K562 (cell line): ENCODE results near the gene ENPP7. TPM values are rescaled to one million over a fixed set of nuclear protein-coding genes. Genes with fewer than 3 reads are reported as not detected.

Experiments
- ATAC-seq: fragments of 200-7000 bp; cut with Tn5 transposase; 3 replicates; pipeline ENCODE4 v1.9.1; 2020; ENCODE audit warnings: moderate library complexity
- BruUV-seq: library from RNA; stranded (reverse); fragments of 400-500 nt; replicated peaks from 2 replicates; lab custom pipeline; 2021; lab: Mats Ljungman, UMichigan
- CTCF ChIA-PET: fragments of 300-600 bp; formaldehyde crosslinking; extraction: SDS; loops from one replicate; lab custom pipeline; 2021; ENCODE audit warnings: low intra/inter-chr PET ratio; lab: Yijun Ruan, JAX
- POLR2A ChIA-PET: fragments of 300-600, 350-650 bp; sonication (Branson Sonifier 250); formaldehyde crosslinking; extraction: SDS; loops from one replicate; lab custom pipeline; 2021; ENCODE audit warnings: antibody characterized with exemption, inconsistent platforms; lab: Yijun Ruan, JAX
- DNase-seq, 4 experiments: peaks; one replicate each; pipeline versions ENCODE4 v3.0.0 to v3.0.0-alpha.2; 2011 to 2018; ENCODE audit warnings: low spot score in 3 of 4, mixed read lengths in 3 of 4; ENCODE audit errors: extremely low read depth in 1 of 4
- FAIRE-seq: peaks from 2 replicates; lab custom pipeline; 2011; peaks lifted over from hg19 to GRCh38; lab: Jason Lieb, UNC
- H2AFZ ChIP-seq: 2 replicates; pipeline ENCODE4 v1.6.0; 2011; ENCODE audit warnings: low read depth, low read length, control low read depth, inconsistent platforms
- H3K27ac ChIP-seq: fragments of 200-600 bp; 3 replicates; pipeline ENCODE4 v1.8.0; 2011; ENCODE audit warnings: low read depth, mild to moderate bottlenecking, control low read depth, inconsistent platforms, low read length, moderate library complexity, mixed read lengths; ENCODE audit errors: extremely low read depth
- H3K27me3 ChIP-seq, 2 experiments: fragments of 300-600 bp in 1 of 2; 2 replicates in 1 of 2; 3 replicates in 1 of 2; pipeline versions ENCODE4 v1.6.0 to v1.8.0; 2011; ENCODE audit warnings: inconsistent platforms in 2 of 2, low read length in 2 of 2, mild to moderate bottlenecking in 1 of 2, mixed read lengths in 1 of 2, moderate library complexity in 1 of 2; ENCODE audit not compliant: control insufficient read depth in 2 of 2, insufficient read depth in 2 of 2
- H3K36me3 ChIP-seq: fragments of 300-600 bp; 3 replicates; pipeline ENCODE4 v1.8.0; 2011; ENCODE audit warnings: mild to moderate bottlenecking, low read length, inconsistent platforms; ENCODE audit not compliant: control insufficient read depth, insufficient read depth
- H3K4me1 ChIP-seq, 2 experiments: fragments of 200-600 bp in 1 of 2; replicated peaks in 1 of 2; 2 replicates in 1 of 2; 3 replicates in 1 of 2; pipeline versions ENCODE4 v1.5.1 to v1.8.0; 2011; ENCODE audit warnings: inconsistent platforms in 2 of 2, low read length in 2 of 2, mild to moderate bottlenecking in 1 of 2, mixed read lengths in 1 of 2, moderate library complexity in 1 of 2; ENCODE audit not compliant: control insufficient read depth in 2 of 2, insufficient read depth in 2 of 2
- H3K4me2 ChIP-seq: 2 replicates; pipeline ENCODE4 v1.6.1; 2011; ENCODE audit warnings: low read length, control low read depth, inconsistent platforms, mixed read lengths; ENCODE audit not compliant: insufficient read depth
- H3K4me3 ChIP-seq: fragments of 200-600 bp; sonication (generic), shearing (Covaris generic); 2 replicates; pipeline ENCODE4 v1.5.1; 2016; ENCODE audit warnings: control low read depth, inconsistent platforms
- H3K79me2 ChIP-seq: fragments of 200-600 bp; 3 replicates; pipeline ENCODE4 v1.8.0; 2011; ENCODE audit warnings: low read length, inconsistent platforms; ENCODE audit not compliant: control insufficient read depth, insufficient read depth
- H3K9ac ChIP-seq, 2 experiments: 2 replicates each; pipeline versions ENCODE4 v1.6.0 to v1.6.1; 2011; ENCODE audit warnings: low read depth in 2 of 2, low read length in 2 of 2, control low read depth in 1 of 2, inconsistent platforms in 1 of 2, mild to moderate bottlenecking in 1 of 2, mixed read lengths in 1 of 2; ENCODE audit not compliant: insufficient read depth in 1 of 2
- H3K9me1 ChIP-seq: one replicate; pipeline ENCODE4 v1.6.0; 2011; ENCODE audit warnings: inconsistent platforms, mild to moderate bottlenecking, low read length, moderate library complexity; ENCODE audit not compliant: control insufficient read depth, insufficient read depth
- H3K9me3 ChIP-seq: replicated peaks from 2 replicates; pipeline ENCODE4 v1.5.1; 2011; ENCODE audit warnings: low read depth, low read length, inconsistent platforms; ENCODE audit not compliant: control insufficient read depth, insufficient read depth
- H4K20me1 ChIP-seq: replicated peaks from 2 replicates; pipeline ENCODE4 v1.6.1; 2011; ENCODE audit warnings: low read length, inconsistent platforms, mixed read lengths; ENCODE audit not compliant: control insufficient read depth, insufficient read depth
- ATF7 ChIP-seq: fragments of 450-650 bp; IDR thresholded peaks from 2 replicates; pipeline ENCODE4 v1.7.1; 2014; ENCODE audit warnings: mild to moderate bottlenecking, moderate library complexity
- CEBPB ChIP-seq: fragments of 450-650 bp; IDR thresholded peaks from 2 replicates; pipeline ENCODE4 v1.6.1; 2016; ENCODE audit warnings: missing genetic modification characterization, missing compliant biosample characterization
- FUS ChIP-seq: fragments of 200-400 bp; formaldehyde crosslinking; optimal IDR thresholded peaks from 2 replicates; pipeline ENCODE3; 2017; ENCODE audit warnings: low read depth, low read length
- MNT ChIP-seq, 2 experiments: fragments of 450-650 bp; conservative IDR thresholded peaks; 2 replicates each; pipeline ENCODE4 v1.6.1; 2017; ENCODE audit warnings: mild to moderate bottlenecking in 2 of 2, moderate library complexity in 2 of 2
- NR2C1 ChIP-seq, 2 experiments: fragments of 450-650 bp; IDR thresholded peaks; 2 replicates each; pipeline ENCODE4 v1.6.1; 2017; ENCODE audit warnings: mild to moderate bottlenecking in 2 of 2, antibody characterized with exemption in 1 of 2, inconsistent platforms in 1 of 2, missing compliant biosample characterization in 1 of 2, missing genetic modification characterization in 1 of 2
- PHF21A ChIP-seq: fragments of 450-650 bp; IDR thresholded peaks from 2 replicates; pipeline ENCODE4 v1.6.1; 2017; ENCODE audit warnings: low read depth, borderline replicate concordance
- POLR2A ChIP-seq: fragments of 450-650 bp; conservative IDR thresholded peaks from 2 replicates; pipeline ENCODE4 v1.6.1; 2016
- POLR2B ChIP-seq: fragments of 450-650 bp; IDR thresholded peaks from 2 replicates; pipeline ENCODE4 v1.6.1; 2018; ENCODE audit warnings: low read depth; ENCODE audit not compliant: partially characterized antibody
- POU5F1 ChIP-seq: fragments of 150-350 bp; IDR thresholded peaks from 2 replicates; pipeline ENCODE4 v1.6.1; 2014; ENCODE audit warnings: borderline replicate concordance, low read length, low read depth, mild to moderate bottlenecking; ENCODE audit not compliant: partially characterized antibody
- SPI1 ChIP-seq: IDR thresholded peaks from 2 replicates; pipeline ENCODE4 v1.6.1; 2011; ENCODE audit warnings: low read depth, low read length, control low read depth, borderline replicate concordance
- TCF7 ChIP-seq: sonication (generic); IDR thresholded peaks from 2 replicates; pipeline ENCODE4 v1.6.1; 2016; ENCODE audit warnings: antibody characterized with exemption, borderline replicate concordance
- ZFP91 ChIP-seq: sonication (generic); formaldehyde crosslinking; IDR thresholded peaks from 2 replicates; pipeline ENCODE4 v1.8.0; 2022; ENCODE audit warnings: mild to moderate bottlenecking, missing genetic modification reagents
- ZNF134 ChIP-seq: fragments of 250-450 bp; sonication (Bioruptor Pico); conservative IDR thresholded peaks from 2 replicates; pipeline ENCODE4 v1.4.0; 2020
- ZNF507 ChIP-seq: conservative IDR thresholded peaks from 2 replicates; pipeline ENCODE4 v1.6.1; 2017; ENCODE audit warnings: missing genetic modification characterization, missing compliant biosample characterization
- WGBS: fragments of 100-300 bp; shearing (Covaris generic); methylation state at CpG from one replicate; pipeline ENCODE4 v1.1.6; 2016; ENCODE audit warnings: low coverage, mixed read lengths; ENCODE audit not compliant: insufficient coverage; ENCODE audit errors: missing lambda C conversion rate; 5-methylcytosine and 5-hydroxymethylcytosine counted together
- in situ Hi-C: fragments of 300-500 bp; cut with MboI; formaldehyde crosslinking; loops from 4 replicates; pipeline ENCODE4 v1.15.0; 2018; ENCODE audit warnings: inconsistent platforms, mixed read lengths
- intact Hi-C: fragments of 100-400 bp; cut with micrococcal nuclease; formaldehyde crosslinking; loops from 2 replicates; pipeline ENCODE4 v1.14.2; 2022
- polyA plus RNA-seq, 8 experiments: library from polyadenylated mRNA; depleted of rRNA in 4 of 8; stranded (reverse) in 5 of 8; unstranded in 3 of 8; fragments of >200 nt; fragmentation: Nextera tagmentation in 2 of 8; fragmentation: Illumina TruSeq in 1 of 8; extraction: Ambion mirVana in 2 of 8; extraction: Trizol in 1 of 8; gene quantifications; 2 replicates each; pipeline versions ENCODE4 v1.2.1 to v1.2.3, GENCODE V29; 2011 to 2014; ENCODE audit warnings: inconsistent platforms in 1 of 8, missing spikeins in 1 of 8
- total RNA-seq, 7 experiments: library from RNA; depleted of rRNA in 6 of 7; stranded (reverse); fragments of >200 nt in 6 of 7; fragmentation: Illumina TruSeq in 2 of 7; extraction: Trizol in 2 of 7; gene quantifications; 2 replicates each; pipeline versions ENCODE4 v1.2.1 to v1.2.3, GENCODE V29; 2011 to 2021; ENCODE audit warnings: low replicate concordance in 1 of 7

Gene ENPP7
- total and polyA plus RNA-seq, 9 of the 15 experiments (the other 6 are each of a cell fraction or from before 2014, with no cell fraction given): not detected

- TF ChIP-seq NR2C1 (IDR thresholded peaks at IDR 0.05) (no peak), NR2C1 (tag; IDR thresholded peaks at IDR 0.05) (0 out of 2 replicates have a peak, but pooled peaks have one; percentile 4), POU5F1 (no peak), POLR2A (no peak), FUS (no peak)
These were observed 45.8 kb downstream of the ENPP7 start (continued) for GRCh38 chr17:79776376-79777119.

- CTCF ChIA-PET: interaction anchor here (0.6 to 2.1 kb wide), 4 partner anchors 31 to 768 kb away, joined by 3 to 8 read pairs (median 6); no protein-coding TSS in a partner anchor
- DNase-seq (peak in 3 of 4 experiments; percentile 31 to 88 (median 87)), FAIRE-seq (no peak), ATAC-seq (peak; percentile 84)
- H4K20me1 ChIP-seq: no peaks in the 10 kb centered on the region
- peaks cover 28% of the 10 kb centered on the region for H3K36me3 ChIP-seq
- H3K4me2 ChIP-seq: peak overlapping the region; percentile 75
- H3K79me2 ChIP-seq: peaks cover 19% of the 10 kb centered on the region
- POLR2A ChIA-PET: interaction anchor here (0.6 to 1.7 kb wide), 14 partner anchors 10 to 368 kb away, joined by 3 to 11 read pairs (median 4); no protein-coding TSS in a partner anchor
- TSS peak; percentile 62 for BruUV-seq
- H3K9me3 ChIP-seq: no peaks in the 10 kb centered on the region
- H3K4me1 ChIP-seq: peaks cover 23 to 40% of the 10 kb centered on the region in 2 experiments
- peak overlapping the region; percentile 77 for H3K27ac ChIP-seq
- 6% methylated on average over 38 of the region's 51 CpGs for WGBS
- H3K9ac ChIP-seq: peak overlapping the region; percentile 74 to 86
- H3K4me3 ChIP-seq: peak overlapping the region; percentile 46
- peaks cover 0 to 2% of the 10 kb centered on the region in 2 experiments; a peak in 1 of 5 replicates for H3K27me3 ChIP-seq
- peak overlapping the region; percentile 88 for H2AFZ ChIP-seq
- intact Hi-C loops: loop anchor here (5.0 kb wide), 1 partner anchor 35 kb away; no protein-coding TSS in a partner anchor
- no peaks in the 10 kb centered on the region for H3K9me1 ChIP-seq
- in situ Hi-C loops: no loop called here
- TF ChIP-seq MNT (conservative IDR thresholded peaks at IDR 0.05) (peak; percentile 55 to 72), TCF7 (no peak), ZNF507 (no peak), ZNF134 (CRISPR knock-in tag) (no peak), PHF21A (peak; percentile 77; the same call in 1 of the 2 replicates), SPI1 (peak; percentile 21; the same call in 1 of the 2 replicates), ATF7 (no peak), ZFP91 (no peak), CEBPB (tag) (no peak), POLR2B (peak; percentile 47)
These were observed 46.6 kb downstream of the ENPP7 start for GRCh38 chr17:79777120-79777893.
